OCI-LY7 (cell line): ENCODE measurements around the gene HACL1. TPM values are rescaled to one million over a fixed set of nuclear protein-coding genes. Genes with fewer than 3 reads are reported as not detected.

ENCODE experiments used
- BruUV-seq: library from RNA; stranded (reverse); fragments of 400-500 nt; replicated peaks from 2 replicates; lab custom pipeline; 2021; lab: Mats Ljungman, UMichigan
- CTCF ChIA-PET: fragments of 300-600 bp; sonication (Branson Sonifier 250); formaldehyde crosslinking; loops from one replicate; lab custom pipeline; 2022; ENCODE audit warnings: antibody characterized with exemption; ENCODE audit not compliant: unreplicated experiment; lab: Charles Lee
- POLR2A ChIA-PET: fragments of 300-600 bp; sonication (Branson Sonifier 250); formaldehyde crosslinking; loops from one replicate; lab custom pipeline; 2022; ENCODE audit warnings: antibody characterized with exemption; lab: Charles Lee
- DNase-seq: peaks from one replicate; pipeline ENCODE4 v3.0.0-alpha.2; 2015; ENCODE audit warnings: low spot score
- H2AFZ ChIP-seq: fragments of 200-600 bp; sonication (generic), shearing (Covaris generic); 2 replicates; pipeline ENCODE4 v1.6.1; 2014; ENCODE audit warnings: mild to moderate bottlenecking, antibody characterized with exemption, low read length, moderate library complexity
- H3K27ac ChIP-seq: fragments of 200-600 bp; sonication (generic); 2 replicates; pipeline ENCODE4 v1.5.1; 2014; ENCODE audit warnings: mixed run types, low read depth, mild to moderate bottlenecking, moderate library complexity, low read length, inconsistent platforms; ENCODE audit not compliant: poor library complexity, severe bottlenecking
- H3K36me3 ChIP-seq: fragments of 200-600 bp; sonication (generic); 2 replicates; pipeline ENCODE4 v1.6.1; 2014; ENCODE audit warnings: mild to moderate bottlenecking, antibody characterized with exemption, low read length, moderate library complexity, mixed read lengths; ENCODE audit not compliant: insufficient read depth
- H3K4me1 ChIP-seq: fragments of 200-600 bp; sonication (generic); 2 replicates; pipeline ENCODE4 v1.5.1; 2014; ENCODE audit warnings: mild to moderate bottlenecking, low read length; ENCODE audit not compliant: insufficient read depth, poor library complexity, severe bottlenecking
- H3K4me2 ChIP-seq: fragments of 200-600 bp; sonication (generic); 2 replicates; pipeline ENCODE4 v1.6.1; 2014; ENCODE audit warnings: mild to moderate bottlenecking, low read length
- H3K4me3 ChIP-seq: fragments of 200-600 bp; sonication (generic); 2 replicates; pipeline ENCODE4 v1.5.1; 2014; ENCODE audit warnings: mild to moderate bottlenecking, low read depth, low read length; ENCODE audit not compliant: poor library complexity, severe bottlenecking
- H3K79me2 ChIP-seq: fragments of 200-600 bp; sonication (generic); 2 replicates; pipeline ENCODE4 v1.6.1; 2016; ENCODE audit warnings: low read depth, mild to moderate bottlenecking, low read length, moderate library complexity, mixed read lengths; ENCODE audit not compliant: insufficient read depth
- H3K9me2 ChIP-seq: fragments of 200-600 bp; sonication (generic); 2 replicates; pipeline ENCODE4 v1.6.1; 2016; ENCODE audit warnings: mild to moderate bottlenecking, low read length, mixed read lengths; ENCODE audit not compliant: insufficient read depth
- H3K9me3 ChIP-seq: fragments of 200-600 bp; sonication (generic); 2 replicates; pipeline ENCODE4 v1.6.1; 2014; ENCODE audit warnings: mild to moderate bottlenecking, mixed run types, low read length, mixed read lengths
- H4K20me1 ChIP-seq: fragments of 200-600 bp; sonication (generic); 2 replicates; pipeline ENCODE4 v1.6.1; 2014; ENCODE audit warnings: mild to moderate bottlenecking, antibody characterized with exemption, low read length, moderate library complexity, mixed read lengths; ENCODE audit not compliant: insufficient read depth
- CTCF ChIP-seq: fragments of 200-600 bp; sonication (generic); conservative IDR thresholded peaks from 2 replicates; pipeline ENCODE4 v1.5.1; 2014; ENCODE audit warnings: mild to moderate bottlenecking, antibody characterized with exemption, low read length, moderate library complexity, mixed read lengths
- EZH2phosphoT487 ChIP-seq: fragments of 200-600 bp; sonication (generic); IDR thresholded peaks from 2 replicates; pipeline ENCODE4 v1.6.1; 2018; ENCODE audit warnings: low read depth, borderline replicate concordance, mild to moderate bottlenecking, mixed run types, antibody characterized with exemption, low read length, moderate library complexity, mixed read lengths
- intact Hi-C: fragments of 100-400 bp; cut with micrococcal nuclease; formaldehyde crosslinking; loops from one replicate; pipeline ENCODE4 v1.10.0; 2022; ENCODE audit not compliant: unreplicated experiment
- total RNA-seq, 2 experiments: library from RNA; depleted of rRNA in 1 of 2; stranded (reverse); fragments of >200 nt in 1 of 2; shearing (Covaris generic) in 1 of 2; gene quantifications; 2 replicates each; pipeline ENCODE4 v1.2.3, GENCODE V29; 2014 to 2022

The HACL1 gene
- total RNA-seq, 2 experiments from 2014 or later = 22.0 to 25.5 TPM

GRCh38 chr3:15520804-15521572 lies 80.4 kb downstream of the HACL1 start:
- TF ChIP-seq CTCF (no peak), EZH2phosphoT487 (no peak)
- no peak overlapping the region for H3K4me3 ChIP-seq
- H3K27ac ChIP-seq = no peak overlapping the region
- CTCF ChIA-PET = no interaction called here
- no peaks in the 10 kb centered on the region for H3K9me3 ChIP-seq
- H3K36me3 ChIP-seq = no peaks in the 10 kb centered on the region
- DNase-seq = no peak
- H4K20me1 ChIP-seq = no peaks in the 10 kb centered on the region
- H3K79me2 ChIP-seq = no peaks in the 10 kb centered on the region
- H3K4me2 ChIP-seq = no peak overlapping the region
- H2AFZ ChIP-seq = no peak overlapping the region
- BruUV-seq = no TSS peak
- intact Hi-C loops = no loop called here
- POLR2A ChIA-PET = interaction anchor here (0.6 kb wide), 1 partner anchor 37 kb away, joined by 3 read pairs; no protein-coding TSS in a partner anchor
- H3K4me1 ChIP-seq = peaks cover 9% of the 10 kb centered on the region
- H3K9me2 ChIP-seq = no peaks in the 10 kb centered on the region

- no peaks in the 10 kb centered on the region for H3K9me3 ChIP-seq
- BruUV-seq = no TSS peak
Observed at GRCh38 chr3:15520185-15520584, 81.2 kb downstream of the HACL1 start.

More at GRCh38 chr3:15520185-15520584, 81.2 kb downstream of the HACL1 start:
- Histone ChIP-seq H3K4me1 (peaks cover 9% of the 10 kb centered on the region), H3K79me2 (no peaks in the 10 kb centered on the region), H3K4me2 (no peak overlapping the region), H3K4me3 (no peak overlapping the region), H3K27ac (no peak overlapping the region), H2AFZ (no peak overlapping the region), H3K9me2 (no peaks in the 10 kb centered on the region), H4K20me1 (no peaks in the 10 kb centered on the region), H3K36me3 (no peaks in the 10 kb centered on the region)
- ChIA-PET POLR2A (interaction anchor here (2.0 kb wide), 1 partner anchor 11 kb away, joined by 4 read pairs; no protein-coding TSS in a partner anchor), CTCF (no interaction called here)
- intact Hi-C loops = no loop called here
- DNase-seq = no peak
- TF ChIP-seq EZH2phosphoT487 = no peak
- no peak for TF ChIP-seq CTCF
